Measurements from ENCODE around the gene DPYSL4. TPM values are rescaled to one million over a fixed set of nuclear protein-coding genes. Genes with fewer than 3 reads are reported as not detected.
A peak's percentile ranks its signal among the peaks of the same experiment; 100 is the strongest.

DPYSL4 gene
- total and polyA plus RNA-seq, 2 experiments from 2014 or later, result 10.6 to 23.9 TPM

- Histone ChIP-seq H3K27me3 (ENCODE audit: insufficient read depth) (no peaks in the 10 kb centered on the region), H3K79me2 (replicated peaks; ENCODE audit: insufficient read depth) (no peaks in the 10 kb centered on the region), H3K4me2 (no peak overlapping the region), H2AFZ (no peak overlapping the region), H3F3A (replicated peaks; ENCODE audit: low read depth) (no peaks in the 10 kb centered on the region), H3K4me1 (ENCODE audit: insufficient read depth) (no peaks in the 10 kb centered on the region), H4K20me1 (replicated peaks; ENCODE audit: insufficient read depth) (no peaks in the 10 kb centered on the region), H3K4me3 (no peak overlapping the region), H3K9me2 (ENCODE audit: insufficient read depth) (no peaks in the 10 kb centered on the region), H3K27ac (ENCODE audit: low read depth) (no peak overlapping the region), H3K36me3 (ENCODE audit: insufficient read depth) (no peaks in the 10 kb centered on the region)
- no peaks in the 10 kb centered on the region for H3K36me3 Mint-ChIP-seq (ENCODE audit: low read depth)
- no peak overlapping the region for H3K27ac Mint-ChIP-seq
- H3K4me3 Mint-ChIP-seq, result no peak overlapping the region
- H3K4me1 Mint-ChIP-seq, result no peaks in the 10 kb centered on the region
- TF ChIP-seq ETS1 (IDR thresholded peaks at IDR 0.05) (no peak), ZNF462 (CRISPR knock-in tag; IDR thresholded peaks at IDR 0.05) (no peak)
- no peak for ATAC-seq
- no peaks in the 10 kb centered on the region for H3K9me3 Mint-ChIP-seq
- DNase-seq (ENCODE audit: low spot score), result no peak
- peaks cover 4% of the 10 kb centered on the region for H3K27me3 Mint-ChIP-seq (ENCODE audit: insufficient read depth, low read depth, poor library complexity)
Observed at GRCh38 chr10:132204078-132204780, 17.5 kb downstream of the DPYSL4 start.

GRCh38 chr10:132204781-132205473, 18.2 kb downstream of the DPYSL4 start:
- Mint-ChIP-seq H3K4me3 (no peak overlapping the region), H3K4me1 (no peaks in the 10 kb centered on the region), H3K9me3 (no peaks in the 10 kb centered on the region), H3K27ac (no peak overlapping the region), H3K36me3 (ENCODE audit: low read depth) (no peaks in the 10 kb centered on the region), H3K27me3 (ENCODE audit: insufficient read depth, low read depth, poor library complexity) (peaks cover 4% of the 10 kb centered on the region)
- Histone ChIP-seq H3K4me1 (ENCODE audit: insufficient read depth) (no peaks in the 10 kb centered on the region), H4K20me1 (replicated peaks; ENCODE audit: insufficient read depth) (no peaks in the 10 kb centered on the region), H3K9me2 (ENCODE audit: insufficient read depth) (no peaks in the 10 kb centered on the region), H3K36me3 (ENCODE audit: insufficient read depth) (no peaks in the 10 kb centered on the region), H3F3A (replicated peaks; ENCODE audit: low read depth) (no peaks in the 10 kb centered on the region), H3K27me3 (ENCODE audit: insufficient read depth) (no peaks in the 10 kb centered on the region), H3K27ac (ENCODE audit: low read depth) (no peak overlapping the region), H3K4me3 (no peak overlapping the region), H3K4me2 (no peak overlapping the region), H2AFZ (no peak overlapping the region), H3K79me2 (replicated peaks; ENCODE audit: insufficient read depth) (no peaks in the 10 kb centered on the region)
- DNase-seq (ENCODE audit: low spot score) (peak; percentile 25), ATAC-seq (peak; percentile 45)
- peak; percentile 18 to 50; a peak in 3 of 4 replicates for TF ChIP-seq CTCF (conservative IDR thresholded peaks at IDR 0.05; ENCODE audit: low read depth in 2 of 2)
- TF ChIP-seq ETS1 (IDR thresholded peaks at IDR 0.05), result no peak

All from GM23338 (cell line).